D721Med (cell line): ENCODE data around the gene DOK7.
"Not testable (repeated sequence)": the region's sequence is repeated elsewhere in the genome, so short reads cannot be mapped to it uniquely, and the experiment has no call there.

Source experiments
- DNase-seq: peaks from one replicate; pipeline ENCODE4 v3.0.0; 2011; ENCODE audit warnings: low spot score; ENCODE audit not compliant: insufficient read length
- FAIRE-seq: peaks from 2 replicates; lab custom pipeline; 2011; peaks lifted over from hg19 to GRCh38; lab: Jason Lieb, UNC
- CTCF ChIP-seq: IDR thresholded peaks from 2 replicates; pipeline ENCODE4 v1.5.1; 2012; ENCODE audit warnings: mild to moderate bottlenecking, control low read depth; ENCODE audit not compliant: insufficient read depth; ENCODE audit errors: missing control alignments

The DOK7 gene

GRCh38 chr4:3458371-3458770, 4.7 kb upstream of the DOK7 start:
- TF ChIP-seq CTCF, result no peak
- no peak for FAIRE-seq

DNA sequence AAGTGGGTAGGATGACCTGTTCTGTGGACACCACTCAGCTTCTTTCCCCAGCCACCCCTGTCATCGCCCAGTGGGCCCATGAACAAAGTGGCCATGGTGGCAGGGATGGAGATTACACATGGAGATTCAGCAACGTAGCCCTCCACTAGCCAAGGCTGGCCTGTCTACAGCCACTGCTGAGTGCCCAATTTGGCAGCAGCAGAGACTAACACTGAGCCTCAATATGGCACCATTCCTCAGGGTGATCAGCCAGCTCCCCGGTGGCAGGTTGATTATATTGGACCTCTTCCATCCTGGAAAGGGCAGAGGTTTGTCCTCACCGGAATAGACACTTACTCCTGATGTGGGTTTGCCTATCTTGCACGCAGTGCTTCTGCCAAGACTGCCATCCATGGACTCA, 4.0 kb upstream of the DOK7 start:
- FAIRE-seq, DNase-seq: not testable (repeated sequence)

More at GRCh38 chr4:3458371-3458770, 4.7 kb upstream of the DOK7 start:
- DNase-seq, result no peak

DNA sequence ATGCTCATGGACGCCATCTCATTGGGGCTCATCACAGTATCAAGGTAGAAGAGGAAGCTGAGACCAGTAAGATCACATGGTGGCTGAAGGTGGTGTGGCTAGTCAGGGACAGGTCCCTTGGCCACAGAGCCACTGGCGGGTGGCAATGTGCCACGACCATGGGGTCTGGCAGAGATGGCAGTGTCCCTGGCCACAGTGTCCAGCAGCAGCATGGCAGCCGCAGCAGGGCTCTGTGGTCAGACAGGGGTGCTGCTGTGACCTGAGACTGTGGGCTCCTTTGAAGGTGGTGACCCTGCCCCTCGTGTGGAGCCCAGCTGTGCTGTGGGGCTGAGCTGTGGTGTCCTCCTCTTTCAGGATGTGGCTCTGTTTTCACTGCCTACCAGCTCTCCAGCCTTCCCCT, 2.2 kb upstream of the DOK7 start:
- TF ChIP-seq CTCF, result no peak
- DNase-seq, result no peak
- FAIRE-seq, result no peak

GRCh38 chr4:3461515-3462291, 1.4 kb upstream of the DOK7 start:
- TF ChIP-seq CTCF, result no peak
- no peak for FAIRE-seq
- DNase-seq, result no peak

DNA sequence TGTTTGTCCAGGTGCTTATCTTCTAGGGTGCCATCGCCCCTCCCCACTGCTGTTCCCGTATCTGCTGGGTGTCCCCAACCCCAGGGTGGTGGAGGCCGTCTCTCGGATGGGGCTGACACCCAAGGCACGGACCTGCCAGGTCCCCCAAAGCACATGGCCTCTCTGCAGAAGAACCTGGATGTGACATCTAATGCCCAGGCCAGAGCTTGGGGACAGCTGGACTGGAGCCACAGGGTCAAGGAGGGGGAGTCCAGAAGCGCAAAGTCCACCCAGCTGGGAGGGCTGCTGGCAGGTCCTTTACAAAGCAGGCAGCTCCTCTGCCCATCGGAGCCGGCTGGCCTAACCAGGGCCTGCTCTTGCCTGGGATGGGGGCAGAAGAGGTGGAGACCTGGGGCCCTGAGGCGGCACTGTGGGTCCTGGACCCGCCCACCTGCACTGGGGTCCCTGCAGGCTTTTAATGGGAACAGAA, 751 bp upstream of the DOK7 start:
- TF ChIP-seq CTCF, result no peak
- no peak for FAIRE-seq
- no peak for DNase-seq

- DNase-seq (no peak), FAIRE-seq (no peak)
- no peak for TF ChIP-seq CTCF
Measured at GRCh38 chr4:3463556-3464348, 646 bp downstream of the DOK7 start.

GRCh38 chr4:3464349-3464905, 1.3 kb downstream of the DOK7 start:
- FAIRE-seq (no peak), DNase-seq (no peak)
- no peak for TF ChIP-seq CTCF
